ENCODE results near the gene EGFLAM.

EGFLAM gene

DNA sequence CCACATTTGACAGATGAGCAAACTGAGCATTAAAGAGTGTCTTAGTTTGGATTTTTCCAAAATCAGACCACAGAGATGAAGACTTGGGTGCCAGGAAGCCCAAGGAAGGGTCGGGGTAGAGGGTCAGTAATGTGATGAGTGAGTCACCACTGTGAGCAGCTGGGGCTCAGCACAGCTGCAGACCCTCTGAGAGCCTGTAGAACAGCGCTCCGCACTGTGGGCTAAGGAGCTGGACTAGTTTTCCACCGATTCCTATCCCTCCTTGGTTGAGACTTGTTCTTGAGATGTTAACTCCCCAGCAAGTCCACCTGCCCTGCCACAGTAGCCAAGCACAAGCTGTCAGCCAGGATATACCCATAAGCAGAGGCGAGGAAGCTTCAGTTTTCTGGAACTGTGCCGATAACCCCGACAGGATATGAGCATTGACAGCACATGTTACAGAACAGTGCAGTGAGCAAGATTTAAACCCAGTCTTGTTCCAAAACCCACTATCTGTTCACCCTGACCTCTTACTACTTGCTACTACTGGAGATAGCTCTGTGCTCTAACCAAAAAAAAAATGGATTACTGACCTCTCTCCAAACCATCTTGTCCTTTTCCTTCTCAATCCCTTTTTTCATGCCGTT lies 31.8 kb downstream of the EGFLAM start:
- ATAC-seq (no peak), DNase-seq (no peak)
- Mint-ChIP-seq H3K36me3 (ENCODE audit: low read depth) (no peaks in the 10 kb centered on the region), H3K4me3 (no peak overlapping the region), H3K27me3 (no peaks in the 10 kb centered on the region), H3K9me3 (no peaks in the 10 kb centered on the region), H3K4me1 (no peaks in the 10 kb centered on the region), H3K27ac (no peak overlapping the region)

DNA sequence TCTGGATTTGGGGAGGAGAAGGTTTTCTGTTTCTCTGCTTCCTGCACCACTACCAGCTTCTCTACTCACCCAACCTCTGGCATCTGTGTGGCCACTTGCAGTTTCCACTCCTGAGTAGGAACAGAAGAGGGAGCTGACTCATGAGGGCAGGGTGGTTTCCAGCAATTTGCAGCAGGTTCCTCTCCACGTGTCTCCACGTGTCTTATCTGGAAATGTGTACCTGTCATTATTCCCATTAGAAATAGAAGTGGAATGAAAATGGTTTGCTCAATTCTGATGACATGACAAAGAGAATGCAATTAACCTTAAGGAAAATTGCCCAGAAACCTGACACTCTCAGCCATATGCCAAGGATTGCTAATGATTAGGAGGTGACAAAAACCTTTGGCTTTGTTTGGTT lies 33.0 kb downstream of the EGFLAM start:
- H3K4me3 Mint-ChIP-seq, result no peak overlapping the region
- H3K36me3 Mint-ChIP-seq (ENCODE audit: low read depth), result no peaks in the 10 kb centered on the region
- H3K27ac Mint-ChIP-seq, result no peak overlapping the region
- peaks cover 2% of the 10 kb centered on the region for H3K27me3 Mint-ChIP-seq
- H3K4me1 Mint-ChIP-seq, result no peaks in the 10 kb centered on the region
- H3K9me3 Mint-ChIP-seq, result no peaks in the 10 kb centered on the region
- no peak for DNase-seq
- ATAC-seq, result no peak

DNA sequence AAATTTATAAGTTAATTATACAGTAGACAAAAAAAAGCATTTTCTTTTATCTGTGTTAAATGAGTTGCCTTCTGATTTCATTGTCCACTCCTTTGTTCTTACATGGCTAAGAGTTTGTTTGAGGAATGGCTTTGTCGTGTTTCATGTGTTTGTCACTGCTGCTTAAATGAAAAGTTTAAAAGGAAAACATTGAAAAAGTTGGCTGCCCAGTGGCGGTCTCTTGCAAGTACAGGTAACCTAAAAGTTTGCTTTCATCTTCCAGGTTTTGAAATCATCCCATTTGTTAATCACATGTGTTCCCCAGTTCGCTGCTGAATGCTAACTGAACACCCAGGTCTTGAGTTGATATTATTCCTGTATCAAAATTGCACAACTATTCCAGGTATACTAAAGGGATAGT lies 33.9 kb downstream of the EGFLAM start:
- H3K36me3 Mint-ChIP-seq (ENCODE audit: low read depth), result no peaks in the 10 kb centered on the region
- DNase-seq (no peak), ATAC-seq (no peak)
- H3K4me1 Mint-ChIP-seq, result no peaks in the 10 kb centered on the region
- peaks cover 2% of the 10 kb centered on the region for H3K27me3 Mint-ChIP-seq
- H3K4me3 Mint-ChIP-seq, result no peak overlapping the region
- no peaks in the 10 kb centered on the region for H3K9me3 Mint-ChIP-seq
- no peak overlapping the region for H3K27ac Mint-ChIP-seq

DNA sequence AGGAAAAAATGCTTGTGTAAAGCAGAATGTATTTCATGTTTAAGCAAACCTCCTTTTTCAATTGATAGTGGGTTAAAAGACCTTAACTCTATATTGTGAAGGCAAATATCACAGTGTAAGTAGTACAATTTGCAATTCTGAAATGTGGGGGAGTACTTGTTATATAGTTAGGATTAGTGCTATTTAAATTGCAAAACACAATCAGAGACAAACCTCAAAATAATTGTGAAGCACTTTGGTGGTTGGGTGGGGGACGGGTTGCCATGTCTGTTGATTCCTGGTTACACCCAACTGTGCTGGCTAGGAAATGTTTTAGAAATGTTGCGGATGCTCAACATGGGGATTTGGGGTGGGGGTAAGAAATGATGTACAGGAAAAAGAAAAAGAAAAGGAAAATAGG lies 37.4 kb downstream of the EGFLAM start:
- Mint-ChIP-seq H3K9me3 (peaks cover under 1% of the 10 kb centered on the region), H3K4me3 (no peak overlapping the region), H3K4me1 (no peaks in the 10 kb centered on the region), H3K36me3 (ENCODE audit: low read depth) (no peaks in the 10 kb centered on the region), H3K27ac (no peak overlapping the region), H3K27me3 (peaks cover 2% of the 10 kb centered on the region)
- ATAC-seq (no peak), DNase-seq (no peak)

DNA sequence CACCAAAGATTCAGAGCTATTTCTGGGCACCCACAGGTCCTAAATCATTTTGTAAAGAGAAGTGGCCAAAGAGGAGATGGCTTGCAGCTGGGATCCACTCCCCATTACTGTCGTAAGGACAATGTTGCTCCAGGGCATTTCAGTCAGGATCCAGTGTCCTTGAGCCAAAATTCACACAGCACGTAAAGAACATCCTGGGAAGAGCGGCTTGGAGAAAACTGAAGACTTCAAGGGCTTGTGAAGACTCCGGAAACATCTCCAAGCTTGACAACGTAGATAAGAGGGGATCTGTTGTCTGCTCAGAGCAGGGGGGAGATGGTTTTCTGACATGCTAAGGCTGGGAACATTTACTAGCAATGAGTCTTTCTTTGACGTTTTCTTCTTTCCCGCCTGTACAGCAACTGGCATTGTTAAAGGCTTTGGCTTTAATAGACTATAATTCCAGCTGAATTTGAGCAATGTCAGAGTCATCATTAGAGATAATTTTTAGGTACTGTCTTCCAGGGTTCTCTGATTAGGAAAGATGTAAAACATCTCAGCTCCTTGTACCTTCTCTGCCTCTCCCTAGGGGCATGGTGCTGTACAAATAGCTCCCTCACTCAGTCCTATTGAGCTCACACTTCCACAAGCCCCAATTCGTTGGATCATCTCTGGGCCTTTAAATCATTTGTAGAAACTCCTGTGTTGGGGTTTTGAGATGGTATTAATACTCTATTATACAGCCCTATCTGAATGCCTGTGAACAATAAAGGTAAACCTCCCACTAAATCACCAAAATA lies 39.7 kb downstream of the EGFLAM start:
- ATAC-seq (no peak), DNase-seq (no peak)
- H3K27ac Mint-ChIP-seq, result no peak overlapping the region
- H3K9me3 Mint-ChIP-seq, result peaks cover 10% of the 10 kb centered on the region
- no peak overlapping the region for H3K4me3 Mint-ChIP-seq
- peaks cover 2% of the 10 kb centered on the region for H3K27me3 Mint-ChIP-seq
- no peaks in the 10 kb centered on the region for H3K36me3 Mint-ChIP-seq (ENCODE audit: low read depth)
- H3K4me1 Mint-ChIP-seq, result no peaks in the 10 kb centered on the region

DNA sequence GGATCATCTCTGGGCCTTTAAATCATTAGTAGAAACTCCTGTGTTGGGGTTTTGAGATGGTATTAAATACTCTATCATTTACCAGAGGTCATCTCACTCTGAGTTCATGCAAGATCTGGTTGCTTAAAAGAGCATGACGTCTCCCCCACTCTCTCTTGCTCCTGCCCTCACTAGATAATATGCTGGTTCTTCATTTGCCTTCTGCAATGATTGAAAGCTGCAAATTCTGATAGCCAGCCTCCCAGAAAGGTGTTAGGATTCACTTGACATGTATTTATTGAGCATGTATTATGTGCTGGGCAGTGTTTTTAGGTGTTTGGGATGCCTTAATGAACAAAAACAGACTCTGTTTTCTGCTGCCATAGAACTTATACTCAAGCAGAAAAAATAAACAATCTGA lies 41.2 kb downstream of the EGFLAM start:
- Mint-ChIP-seq H3K4me1 (no peaks in the 10 kb centered on the region), H3K27me3 (peaks cover 2% of the 10 kb centered on the region), H3K36me3 (ENCODE audit: low read depth) (no peaks in the 10 kb centered on the region), H3K27ac (no peak overlapping the region), H3K9me3 (peaks cover 20% of the 10 kb centered on the region), H3K4me3 (no peak overlapping the region)
- DNase-seq, result no peak
- no peak for ATAC-seq

DNA sequence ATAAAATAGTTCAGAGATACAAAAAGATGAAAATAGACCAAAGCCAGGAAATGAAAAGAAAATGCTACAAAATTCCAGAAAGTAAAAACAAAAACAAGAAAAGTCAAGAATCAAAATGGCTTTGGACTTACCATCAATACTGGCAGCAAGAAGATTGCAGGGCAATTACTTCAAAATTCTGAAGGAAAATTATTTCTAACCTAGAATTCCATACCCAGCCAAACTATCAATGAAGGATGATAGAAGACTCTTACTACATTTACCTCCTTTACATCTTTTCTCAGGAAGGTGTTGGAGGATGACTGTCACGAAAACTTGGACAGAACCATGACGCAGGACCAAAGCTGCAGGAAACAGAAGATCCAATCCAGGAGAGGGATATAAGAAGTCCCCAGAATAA lies 46.8 kb downstream of the EGFLAM start:
- H3K4me3 Mint-ChIP-seq, result no peak overlapping the region
- H3K9me3 Mint-ChIP-seq, result peaks cover 40% of the 10 kb centered on the region
- H3K27me3 Mint-ChIP-seq, result no peaks in the 10 kb centered on the region
- H3K4me1 Mint-ChIP-seq, result no peaks in the 10 kb centered on the region
- ATAC-seq (no peak), DNase-seq (no peak)
- H3K36me3 Mint-ChIP-seq (ENCODE audit: low read depth), result no peaks in the 10 kb centered on the region
- H3K27ac Mint-ChIP-seq, result no peak overlapping the region

DNA sequence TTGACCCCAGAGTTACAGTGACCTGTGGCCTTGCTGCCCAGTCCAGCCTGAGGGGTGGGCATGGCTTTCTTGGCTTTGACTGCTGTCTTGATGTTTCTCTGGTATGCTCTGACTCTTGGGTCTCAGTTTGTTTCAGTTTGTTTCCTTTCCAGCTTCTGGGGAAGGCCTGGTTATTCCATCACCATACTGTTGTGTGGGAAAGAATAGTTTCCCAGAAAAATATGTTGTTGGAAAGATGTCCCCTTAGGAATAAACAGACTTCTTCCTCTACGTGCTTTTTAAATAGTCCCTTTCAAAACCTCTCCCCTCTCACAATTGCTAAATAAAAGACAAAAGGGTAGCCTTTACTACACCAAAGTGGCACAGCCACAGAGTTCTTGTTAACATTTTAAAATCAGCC lies 49.5 kb downstream of the EGFLAM start:
- H3K27ac Mint-ChIP-seq, result no peak overlapping the region
- no peaks in the 10 kb centered on the region for H3K36me3 Mint-ChIP-seq (ENCODE audit: low read depth)
- no peaks in the 10 kb centered on the region for H3K27me3 Mint-ChIP-seq
- no peak for DNase-seq
- no peak for ATAC-seq
- H3K4me1 Mint-ChIP-seq, result no peaks in the 10 kb centered on the region
- H3K9me3 Mint-ChIP-seq, result peaks cover 31% of the 10 kb centered on the region
- no peak overlapping the region for H3K4me3 Mint-ChIP-seq

DNA sequence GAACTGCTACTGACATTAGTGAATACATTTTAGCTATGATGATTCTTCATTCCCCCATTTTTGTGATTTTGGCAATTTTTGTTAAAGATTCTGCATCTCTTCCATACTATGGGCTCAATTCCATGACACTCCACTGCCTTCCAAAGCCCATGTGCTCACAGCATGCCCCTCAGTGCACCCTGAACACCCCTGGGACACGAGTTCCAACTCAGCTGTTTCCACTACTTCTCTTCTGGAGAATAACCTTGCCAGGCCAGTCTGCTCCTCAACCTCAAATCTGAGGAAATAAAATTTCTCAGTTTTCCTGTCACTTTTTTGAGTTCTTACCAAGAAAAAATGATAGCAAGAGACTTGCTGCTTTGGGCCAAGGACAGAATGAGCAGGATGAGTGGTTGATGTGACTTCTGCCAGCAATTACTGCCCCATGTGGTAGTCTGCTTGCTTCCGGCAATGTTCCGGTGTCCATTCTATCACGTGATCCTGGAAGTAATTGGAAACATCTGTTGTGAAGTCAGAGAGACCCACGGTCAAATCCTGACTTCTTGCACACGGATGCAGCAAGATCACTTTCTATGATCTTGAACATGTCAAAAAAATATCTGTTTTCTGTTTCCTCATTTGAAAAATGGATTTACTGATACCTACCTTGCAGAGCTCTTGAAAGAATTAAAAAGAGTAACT lies 58.3 kb downstream of the EGFLAM start:
- no peak for DNase-seq
- Mint-ChIP-seq H3K9me3 (no peaks in the 10 kb centered on the region), H3K4me1 (no peaks in the 10 kb centered on the region)

DNA sequence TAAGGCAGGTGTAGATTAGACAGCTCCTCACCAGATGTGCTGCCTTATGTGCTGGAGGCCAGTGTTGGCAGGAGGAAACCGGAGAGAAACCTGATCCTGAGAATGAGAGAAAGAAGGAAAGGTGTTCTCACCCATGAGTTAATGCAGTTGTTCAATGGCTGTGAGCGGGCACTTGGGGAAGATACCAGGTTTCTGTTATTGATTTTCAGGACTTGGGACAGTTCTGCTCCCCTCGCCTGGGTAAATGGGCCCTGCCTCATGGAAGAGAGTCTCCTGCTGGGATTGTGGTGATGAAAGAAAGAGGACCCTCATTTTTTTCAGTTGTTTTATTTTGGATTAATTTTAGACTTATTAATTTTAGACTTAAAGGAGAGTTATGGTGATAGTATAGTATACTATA lies 59.5 kb downstream of the EGFLAM start:
- Mint-ChIP-seq H3K27me3 (peaks cover 11% of the 10 kb centered on the region), H3K4me3 (no peak overlapping the region)
- ATAC-seq, result no peak

More for the DNA sequence above, 58.3 kb downstream of the EGFLAM start:
- no peak for ATAC-seq
- Mint-ChIP-seq H3K27me3 (peaks cover 11% of the 10 kb centered on the region), H3K36me3 (ENCODE audit: low read depth) (no peaks in the 10 kb centered on the region), H3K4me3 (no peak overlapping the region), H3K27ac (no peak overlapping the region)

DNA sequence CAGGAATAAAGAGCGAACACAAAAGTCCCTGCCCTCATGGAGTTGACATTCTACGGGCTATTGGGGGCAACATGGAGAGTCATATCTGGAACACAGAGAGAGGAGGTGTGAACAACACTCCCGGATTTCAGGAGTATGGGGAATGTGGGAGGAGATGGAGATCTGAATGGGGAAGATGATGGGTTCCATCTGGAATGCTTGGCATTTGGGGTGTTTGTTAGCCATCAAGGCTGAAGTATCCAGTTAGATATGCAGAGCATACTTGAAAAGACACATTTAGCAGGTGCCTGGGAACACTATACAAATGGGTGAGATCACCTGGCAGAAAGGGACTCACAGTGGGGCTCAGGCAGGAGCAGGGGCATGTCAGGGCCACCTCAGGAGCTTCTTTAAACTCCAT lies 61.1 kb downstream of the EGFLAM start:
- DNase-seq, result no peak
- ATAC-seq, result no peak
- Mint-ChIP-seq H3K27ac (no peak overlapping the region), H3K4me1 (no peaks in the 10 kb centered on the region), H3K36me3 (ENCODE audit: low read depth) (no peaks in the 10 kb centered on the region), H3K27me3 (peaks cover 11% of the 10 kb centered on the region), H3K9me3 (no peaks in the 10 kb centered on the region), H3K4me3 (no peak overlapping the region)

More for the DNA sequence above, 59.5 kb downstream of the EGFLAM start:
- Mint-ChIP-seq H3K27ac (no peak overlapping the region), H3K36me3 (ENCODE audit: low read depth) (no peaks in the 10 kb centered on the region), H3K9me3 (no peaks in the 10 kb centered on the region), H3K4me1 (no peaks in the 10 kb centered on the region)
- no peak for DNase-seq

DNA sequence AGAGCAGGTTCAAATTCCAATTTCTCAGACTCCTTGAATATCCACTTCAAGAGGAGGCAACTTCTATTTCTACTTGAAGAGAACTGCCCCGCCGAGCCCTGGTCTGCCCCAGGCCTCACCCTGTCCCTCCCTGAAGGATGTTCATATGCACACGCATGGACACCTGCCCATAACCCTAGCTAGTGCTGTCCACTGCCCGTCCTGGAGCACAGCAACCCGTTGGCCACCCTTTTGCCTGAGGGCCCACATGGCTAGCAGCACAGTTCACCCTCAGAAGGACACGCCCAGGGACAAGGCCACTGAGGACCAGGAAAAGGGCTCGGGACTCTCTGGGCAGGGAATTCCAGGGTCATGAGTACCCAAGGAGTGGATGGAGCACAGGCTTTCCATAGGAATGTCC lies 63.6 kb downstream of the EGFLAM start:
- peaks cover 11% of the 10 kb centered on the region for H3K27me3 Mint-ChIP-seq
- DNase-seq, result no peak
- no peak overlapping the region for H3K27ac Mint-ChIP-seq
- H3K4me3 Mint-ChIP-seq, result no peak overlapping the region
- ATAC-seq, result no peak
- no peaks in the 10 kb centered on the region for H3K36me3 Mint-ChIP-seq (ENCODE audit: low read depth)
- no peaks in the 10 kb centered on the region for H3K9me3 Mint-ChIP-seq
- H3K4me1 Mint-ChIP-seq, result no peaks in the 10 kb centered on the region

DNA sequence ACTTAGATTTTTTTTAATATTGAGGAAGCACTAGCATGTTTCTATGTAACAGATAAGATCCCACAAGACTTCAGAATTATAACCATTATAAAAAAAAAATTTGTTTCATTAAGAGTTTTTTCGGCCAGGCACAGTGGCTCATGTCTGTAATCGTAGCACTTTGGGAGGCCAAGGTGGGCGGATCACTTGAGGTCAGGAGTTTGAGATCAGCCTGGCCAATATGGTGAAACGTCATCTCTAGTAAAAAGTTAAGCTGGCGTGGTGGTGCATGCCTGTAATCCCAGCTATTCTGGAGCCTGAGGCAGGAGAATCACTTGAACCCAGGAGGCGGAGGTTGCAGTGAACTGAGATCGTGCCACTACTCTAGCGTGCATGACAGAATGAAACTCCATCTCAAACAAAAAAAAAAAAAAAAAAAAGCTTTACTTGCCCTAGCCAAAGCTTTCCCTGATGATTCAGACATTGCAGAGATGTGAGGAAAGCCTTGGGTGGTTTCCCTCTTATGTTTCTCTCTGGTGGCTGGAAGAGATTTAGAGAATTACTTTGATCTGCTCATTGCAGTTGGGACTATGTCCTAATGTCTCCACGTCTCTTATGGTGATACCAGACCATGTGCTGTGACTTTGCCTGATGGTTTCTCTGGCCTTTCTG lies 65.4 kb downstream of the EGFLAM start:
- Mint-ChIP-seq H3K27ac (no peak overlapping the region), H3K36me3 (ENCODE audit: low read depth) (no peaks in the 10 kb centered on the region), H3K27me3 (peaks cover 7% of the 10 kb centered on the region), H3K9me3 (no peaks in the 10 kb centered on the region), H3K4me1 (no peaks in the 10 kb centered on the region), H3K4me3 (no peak overlapping the region)
- no peak for ATAC-seq
- DNase-seq, result no peak

DNA sequence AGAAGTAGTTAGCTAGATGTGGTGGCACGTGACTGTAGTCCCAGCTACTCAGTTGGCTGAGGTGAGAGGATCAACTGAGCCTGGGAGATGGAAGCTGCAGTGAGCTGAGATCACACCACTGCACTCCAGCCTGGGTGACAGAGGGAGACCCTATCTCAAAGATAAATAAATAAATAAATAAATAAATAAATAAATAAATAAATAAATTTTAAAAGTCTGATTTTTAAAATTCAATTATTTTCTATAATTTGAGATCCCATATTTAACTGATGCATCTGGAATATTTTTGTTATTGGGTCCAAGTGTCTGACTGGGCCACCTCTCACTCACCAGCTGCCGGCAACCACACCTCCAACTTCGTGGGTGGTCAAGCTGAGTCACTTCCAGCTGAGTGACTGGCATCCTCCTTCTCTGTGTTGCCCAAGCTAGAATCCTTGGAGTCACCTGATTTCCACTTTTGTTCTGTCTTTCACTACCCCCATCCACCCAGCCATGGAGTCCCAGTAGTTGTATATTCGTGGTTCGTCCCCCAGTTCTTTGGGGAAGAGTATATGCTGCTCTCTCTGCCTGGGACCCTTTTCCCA lies 70.9 kb downstream of the EGFLAM start:
- Mint-ChIP-seq H3K4me3 (no peak overlapping the region), H3K4me1 (no peaks in the 10 kb centered on the region)
- DNase-seq, result no peak

More for the DNA sequence above, 70.9 kb downstream of the EGFLAM start:
- Mint-ChIP-seq H3K27ac (no peak overlapping the region), H3K36me3 (ENCODE audit: low read depth) (no peaks in the 10 kb centered on the region), H3K27me3 (no peaks in the 10 kb centered on the region), H3K9me3 (peaks cover 7% of the 10 kb centered on the region)
- ATAC-seq, result no peak
